DMS53 treated with DMSO at 0.1 percent for 48 hours (cell line): ENCODE measurements around the gene VAV2.

Source experiments
- DNase-seq: peaks from one replicate; lab custom pipeline; 2025; ENCODE audit not compliant: unreplicated experiment; lab: John Stamatoyannopoulos, UW

The VAV2 gene

GRCh38 chr9:133843751-133844397 is 148.2 kb downstream of the VAV2 start:
- DNase-seq, result no peak

GRCh38 chr9:133843250-133843649 is 148.9 kb downstream of the VAV2 start:
- no peak for DNase-seq

GRCh38 chr9:133842721-133843227 is 149.3 kb downstream of the VAV2 start:
- no peak for DNase-seq

GRCh38 chr9:133842174-133842573 is 149.9 kb downstream of the VAV2 start:
- DNase-seq, result no peak

- DNase-seq, result no peak
Measured at GRCh38 chr9:133841167-133841812, 150.8 kb downstream of the VAV2 start.

GRCh38 chr9:133839822-133840329 is 152.2 kb downstream of the VAV2 start:
- no peak for DNase-seq

- DNase-seq, result no peak
Measured at GRCh38 chr9:133838859-133839507, 153.1 kb downstream of the VAV2 start.

DNA sequence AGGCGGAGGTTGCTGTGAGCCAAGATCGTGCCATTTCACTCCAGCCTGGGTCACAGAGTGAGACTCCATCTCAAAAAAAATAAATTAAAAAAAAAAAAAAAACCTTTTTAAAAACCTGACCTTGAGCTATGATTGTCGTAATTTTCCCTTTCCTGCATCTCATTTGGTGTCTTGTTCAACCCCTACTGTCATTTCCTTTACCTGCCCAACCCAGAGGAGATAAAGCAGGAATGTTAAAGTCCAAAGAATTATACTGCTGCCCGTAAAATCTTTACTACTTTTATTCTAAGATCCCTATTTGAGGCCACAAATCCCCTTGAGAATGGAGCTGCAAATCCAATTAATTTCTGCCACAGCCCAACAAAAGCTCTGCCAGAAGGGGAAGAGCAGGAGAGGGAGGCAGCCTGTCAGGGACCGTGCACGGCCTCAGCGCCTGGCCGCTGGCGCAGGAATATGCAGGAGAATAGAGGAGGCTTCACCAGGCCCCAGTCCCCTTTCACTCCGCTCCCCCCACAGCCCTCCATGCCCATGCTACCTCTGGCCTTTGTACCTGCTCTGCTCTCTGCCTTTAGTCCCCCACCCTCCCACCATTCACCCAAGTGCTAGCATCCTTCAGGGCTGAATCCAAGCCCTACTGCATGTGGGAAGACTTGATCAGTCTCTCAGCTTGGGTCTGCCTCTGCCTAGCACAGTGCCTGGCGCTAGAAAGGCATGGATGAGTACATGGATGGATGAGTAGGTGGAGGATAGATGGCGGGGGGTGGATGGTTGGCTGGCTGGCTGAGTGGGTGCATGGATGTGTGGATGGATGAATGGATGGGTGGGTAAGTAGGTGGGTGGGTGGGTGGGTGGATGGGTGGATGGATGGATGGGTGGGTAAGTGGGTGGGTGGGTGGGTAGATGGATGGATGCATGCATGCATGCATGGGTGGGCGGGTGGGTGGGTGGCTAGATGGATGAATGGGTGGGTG is 154.2 kb downstream of the VAV2 start:
- no peak for DNase-seq

GRCh38 chr9:133836818-133837217 is 155.3 kb downstream of the VAV2 start:
- no peak for DNase-seq

DNA sequence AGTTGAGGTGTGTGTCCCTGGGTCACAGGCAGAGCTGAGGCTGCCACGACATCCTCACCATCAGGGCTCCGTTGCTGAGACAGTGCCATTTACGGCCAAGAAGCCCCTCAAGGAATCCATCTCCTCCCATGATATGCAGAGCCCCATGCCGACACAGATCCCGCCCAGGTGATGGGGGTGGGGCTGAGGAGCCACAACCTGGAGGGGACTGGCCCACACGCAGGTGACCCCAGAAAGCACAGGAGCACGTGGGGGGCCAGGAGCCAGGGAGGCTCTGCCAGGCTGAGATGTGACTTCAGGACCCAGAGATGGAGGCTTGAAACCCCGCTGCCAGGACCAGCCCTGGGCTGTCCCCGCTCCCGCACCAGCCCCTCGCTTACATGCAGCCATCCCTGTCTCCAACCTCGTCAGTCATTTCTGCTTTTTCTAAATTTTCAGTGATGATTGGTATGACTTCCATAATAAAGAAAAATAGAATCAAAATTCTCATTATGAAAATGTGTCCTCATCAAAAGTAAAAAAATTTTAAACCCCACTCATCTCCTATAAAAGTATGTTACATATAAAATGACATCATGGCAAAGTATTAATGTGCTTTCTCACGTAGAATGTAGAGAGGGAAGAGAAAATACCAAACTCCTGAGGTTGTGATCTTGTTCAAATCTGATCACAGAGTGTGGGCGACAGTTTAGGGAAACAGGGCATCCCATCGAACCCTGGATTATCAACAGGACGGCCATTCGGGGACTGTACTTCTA is 155.9 kb downstream of the VAV2 start:
- no peak for DNase-seq

GRCh38 chr9:133835262-133835901 is 156.7 kb downstream of the VAV2 start:
- no peak for DNase-seq

DNA sequence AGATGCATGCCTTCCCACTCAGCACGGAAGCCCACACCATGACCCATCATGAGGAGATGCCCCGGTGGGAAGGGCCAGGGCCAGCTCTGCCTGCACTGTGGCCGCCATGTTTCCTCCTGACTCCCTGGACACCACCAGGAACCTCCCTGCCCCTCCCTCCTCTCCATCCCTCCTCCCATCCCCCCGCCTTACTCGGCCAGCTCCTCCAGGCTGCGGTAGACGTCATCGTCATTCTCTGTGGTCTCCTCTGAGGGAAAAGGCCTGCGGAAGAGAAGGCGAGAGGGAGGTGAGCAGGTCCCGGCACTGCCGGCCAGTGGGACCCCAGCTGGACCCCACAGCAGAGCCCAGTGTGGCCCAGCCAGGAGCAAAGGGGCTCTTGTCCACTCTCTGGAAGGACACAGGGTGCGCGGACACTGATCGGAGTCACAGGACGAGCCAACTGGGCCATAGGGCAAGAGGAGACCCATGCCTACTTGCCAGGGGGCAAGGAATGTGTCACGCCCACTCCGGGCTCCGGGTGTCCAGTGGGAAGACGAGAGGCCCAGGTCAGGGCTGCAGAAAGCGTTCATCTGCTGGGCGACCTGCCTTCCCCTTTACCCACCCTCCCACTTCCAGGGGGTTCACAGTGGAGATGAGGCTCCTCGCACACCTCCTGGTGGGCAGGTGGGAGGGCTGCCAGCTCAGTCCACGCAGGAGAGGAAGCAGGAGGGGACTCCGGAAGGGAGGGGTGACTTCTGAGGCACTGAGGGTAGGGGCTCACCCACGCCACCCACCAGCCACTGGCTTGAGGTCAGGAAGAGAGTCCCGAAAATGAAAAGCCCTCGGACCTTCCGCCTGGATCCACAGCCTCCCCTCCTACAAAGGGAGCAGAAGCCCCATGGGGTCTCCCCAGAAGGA is 157.8 kb downstream of the VAV2 start:
- DNase-seq, result no peak

- no peak for DNase-seq
Measured at GRCh38 chr9:133833388-133834025, 158.6 kb downstream of the VAV2 start.

DNA sequence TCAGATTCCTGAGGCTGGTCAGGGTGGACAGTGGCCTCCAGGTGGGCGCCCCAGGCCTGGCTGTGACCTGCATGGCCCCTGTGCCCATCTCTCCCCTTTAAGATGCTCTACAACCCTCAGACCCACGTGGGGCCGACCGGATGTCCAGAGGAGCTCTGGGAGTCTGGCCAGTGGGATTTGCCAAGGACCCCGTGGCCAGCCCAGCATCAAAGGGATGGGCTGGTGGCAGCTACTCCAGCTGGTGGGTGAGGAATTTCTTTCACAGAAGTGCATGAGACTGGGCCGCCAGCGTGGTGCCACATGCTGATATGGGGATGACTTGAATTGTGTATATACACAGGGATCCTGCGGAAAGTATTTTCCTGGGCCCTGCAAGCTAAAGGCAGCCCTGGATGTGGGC is 159.2 kb downstream of the VAV2 start:
- DNase-seq, result no peak

DNA sequence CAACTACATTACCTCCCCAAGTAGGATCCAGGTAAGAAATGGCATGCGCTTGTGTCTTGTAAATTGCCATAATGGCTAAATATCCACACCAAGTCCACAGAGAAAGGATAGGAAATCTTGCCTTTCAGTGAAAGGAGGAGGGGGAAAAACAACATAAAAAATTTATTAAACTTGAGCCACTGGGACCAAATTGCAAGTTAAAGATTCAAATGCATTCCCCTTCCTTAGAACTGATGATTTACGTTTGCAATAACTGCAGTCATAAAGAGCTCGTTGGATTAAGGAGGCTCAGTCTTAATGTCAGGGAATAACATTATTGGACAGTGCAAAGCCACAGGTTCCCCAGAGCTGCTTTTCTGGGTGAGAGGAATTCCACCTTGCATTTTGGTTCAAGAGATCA is 161.4 kb downstream of the VAV2 start:
- DNase-seq, result no peak

DNA sequence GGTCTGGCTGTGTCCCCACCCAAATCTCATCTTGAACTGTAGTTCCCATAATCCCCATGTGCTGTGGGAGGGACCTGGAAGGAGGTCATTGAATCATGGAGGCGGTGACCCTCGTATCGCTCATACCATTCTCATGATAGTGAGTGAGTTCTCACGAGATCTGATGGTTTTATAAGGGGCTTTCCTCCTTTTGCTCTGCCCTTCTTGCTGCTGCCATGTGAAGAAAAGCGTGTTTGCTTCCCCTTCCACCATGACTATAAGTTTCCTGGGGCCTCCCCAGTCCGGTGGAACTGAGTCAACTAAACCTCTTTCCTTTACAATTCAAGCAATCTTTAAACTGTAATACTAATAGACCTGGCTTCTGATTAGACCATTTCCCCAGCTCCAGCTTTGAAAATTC is 161.8 kb downstream of the VAV2 start:
- DNase-seq, result no peak

- DNase-seq, result no peak
Measured at GRCh38 chr9:133828338-133828997, 163.7 kb downstream of the VAV2 start.
